GM12892 (cell line): ENCODE data around the gene IGSF22.
"Not testable (repeated sequence)": the region's sequence is repeated elsewhere in the genome, so short reads cannot be mapped to it uniquely, and the experiment has no call there.

ENCODE experiments used
- DNase-seq: peaks from one replicate; pipeline ENCODE4 v3.0.0; 2011; ENCODE audit not compliant: insufficient read length
- FAIRE-seq: peaks from 2 replicates; lab custom pipeline; 2011; peaks lifted over from hg19 to GRCh38; lab: Jason Lieb, UNC
- POLR2A ChIP-seq: IDR thresholded peaks from 2 replicates; pipeline ENCODE4 v1.6.1; 2011; ENCODE audit warnings: low read depth, low read length, control low read depth
- POLR2AphosphoS5 ChIP-seq: IDR thresholded peaks from 2 replicates; pipeline ENCODE4 v1.6.1; 2011; ENCODE audit warnings: low read depth, low read length, control low read depth
- TAF1 ChIP-seq: IDR thresholded peaks from 2 replicates; pipeline ENCODE4 v1.6.1; 2011; ENCODE audit warnings: low read depth, mild to moderate bottlenecking, control low read depth, low read length, borderline replicate concordance

IGSF22 gene

DNA sequence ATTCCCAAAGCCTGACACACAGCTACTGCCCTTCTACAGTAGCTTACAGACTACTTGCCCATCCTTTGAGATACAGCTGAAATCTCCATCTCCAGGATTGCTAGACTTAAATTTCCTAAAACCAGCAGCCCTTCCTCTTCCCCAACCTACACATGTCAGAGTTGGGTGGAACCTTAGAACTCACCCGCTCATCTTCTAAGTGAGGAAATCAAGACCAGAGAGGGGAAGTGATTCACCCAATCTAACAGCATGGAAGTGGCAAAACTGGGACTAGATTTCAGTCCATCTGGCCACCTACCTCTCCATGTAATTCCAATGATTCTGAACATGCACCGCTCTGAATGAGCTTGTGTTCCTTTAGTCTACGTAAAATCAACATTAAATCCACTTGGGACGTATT is 28.4 kb downstream of the IGSF22 start:
- DNase-seq (no peak), FAIRE-seq (no peak)
- TF ChIP-seq TAF1 (no peak), POLR2A (no peak), POLR2AphosphoS5 (no peak)

DNA sequence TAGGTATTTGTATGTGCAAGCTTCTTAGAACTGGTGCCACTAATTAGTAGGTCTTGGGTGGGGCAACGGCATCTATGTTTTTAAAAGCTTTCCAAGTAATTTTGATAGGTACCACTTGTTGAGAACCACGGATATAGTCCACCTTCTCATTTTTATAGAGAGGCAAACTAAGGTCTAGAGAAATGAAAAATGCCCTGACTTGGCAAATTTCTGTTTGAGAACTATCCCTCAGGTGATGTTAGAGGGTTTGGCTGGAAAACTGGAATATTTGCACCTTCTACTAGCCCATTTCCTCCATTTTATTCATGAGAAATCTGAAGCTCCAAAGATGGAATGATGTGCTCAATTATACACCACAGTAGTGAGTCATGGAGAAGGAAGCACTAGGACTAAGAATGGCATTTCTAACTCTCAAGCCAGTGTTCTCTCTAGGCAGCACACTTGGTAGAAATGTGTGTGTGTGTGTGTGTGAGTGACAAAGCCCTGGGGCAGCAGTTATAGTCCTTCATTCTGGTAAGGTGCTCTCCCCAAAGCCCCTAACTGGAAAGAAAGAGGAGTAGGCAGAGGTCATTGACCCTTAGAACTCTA is 29.3 kb downstream of the IGSF22 start:
- DNase-seq: no peak
- no peak for FAIRE-seq
- TF ChIP-seq TAF1: no peak
- TF ChIP-seq POLR2AphosphoS5: no peak
- TF ChIP-seq POLR2A: no peak

DNA sequence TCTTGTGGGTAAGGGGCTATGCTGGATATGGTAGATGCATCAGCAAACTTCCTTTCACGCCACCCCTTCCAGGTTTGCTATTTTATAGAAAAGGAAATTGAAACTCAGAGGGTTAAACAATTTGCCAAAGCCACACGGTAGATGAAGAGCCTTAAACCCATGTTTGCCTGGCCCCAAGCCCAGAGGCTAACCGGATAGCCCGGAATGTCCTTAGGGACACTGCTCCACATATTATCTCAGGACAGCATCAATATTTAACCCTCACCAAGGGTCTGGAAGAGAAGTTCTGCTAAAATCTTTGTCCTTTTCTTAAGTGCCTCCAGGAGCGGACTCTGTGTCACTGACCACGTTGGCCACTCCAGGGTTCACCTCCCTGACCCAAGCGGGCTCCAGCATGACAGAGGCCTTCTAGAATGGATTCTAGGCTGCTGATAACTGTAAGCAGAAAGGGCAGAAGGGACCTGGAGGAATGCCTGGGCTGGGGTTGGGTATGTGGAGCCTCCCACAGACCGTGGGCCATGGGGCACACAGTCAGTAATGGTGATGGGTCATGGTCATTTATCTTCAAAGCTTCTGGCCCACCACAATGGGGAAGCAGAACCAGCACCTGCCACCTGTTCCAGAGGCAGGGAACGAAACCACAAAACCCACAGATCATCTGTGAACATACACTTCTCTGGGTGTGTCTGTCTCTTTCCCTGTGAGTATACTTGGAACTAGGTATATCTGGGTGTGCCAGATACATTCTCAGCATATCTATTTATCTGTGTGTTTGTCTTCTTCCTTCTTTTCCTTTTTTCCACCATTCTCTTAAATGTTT is 32.8 kb downstream of the IGSF22 start:
- FAIRE-seq (no peak), DNase-seq (no peak)
- TF ChIP-seq POLR2A (no peak), TAF1 (no peak), POLR2AphosphoS5 (no peak)

DNA sequence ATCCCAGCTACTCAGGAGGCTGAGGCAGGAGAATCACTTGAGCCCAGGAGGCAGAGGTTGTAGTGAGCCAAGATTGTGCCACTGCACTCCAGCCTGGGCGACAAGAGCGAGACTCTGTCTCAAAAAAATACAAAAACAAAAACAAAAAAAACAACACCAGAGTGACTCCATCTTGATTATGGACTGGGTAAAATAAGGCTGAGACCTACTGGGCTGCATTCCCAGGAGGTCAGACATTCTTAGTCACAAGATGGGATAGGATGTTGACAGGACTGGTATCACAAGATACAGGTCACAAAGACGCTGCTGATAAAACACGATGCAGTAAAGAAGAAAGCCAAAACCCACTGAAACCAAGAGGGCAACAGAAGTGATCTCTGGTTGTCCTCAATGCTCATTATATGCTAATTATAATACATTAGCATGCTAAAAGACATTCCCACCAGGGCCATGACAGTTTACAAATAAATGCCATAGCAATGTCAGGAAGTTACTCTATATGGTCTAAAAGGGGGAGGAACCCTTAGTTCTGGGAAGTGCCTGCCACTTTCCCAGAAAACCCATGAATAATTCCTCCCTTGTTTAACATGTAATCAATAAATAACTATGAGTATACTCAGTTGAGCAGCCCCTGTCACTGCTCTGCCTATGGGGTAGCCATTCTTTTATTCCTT is 34.4 kb downstream of the IGSF22 start:
- DNase-seq, FAIRE-seq: not testable (repeated sequence)

DNA sequence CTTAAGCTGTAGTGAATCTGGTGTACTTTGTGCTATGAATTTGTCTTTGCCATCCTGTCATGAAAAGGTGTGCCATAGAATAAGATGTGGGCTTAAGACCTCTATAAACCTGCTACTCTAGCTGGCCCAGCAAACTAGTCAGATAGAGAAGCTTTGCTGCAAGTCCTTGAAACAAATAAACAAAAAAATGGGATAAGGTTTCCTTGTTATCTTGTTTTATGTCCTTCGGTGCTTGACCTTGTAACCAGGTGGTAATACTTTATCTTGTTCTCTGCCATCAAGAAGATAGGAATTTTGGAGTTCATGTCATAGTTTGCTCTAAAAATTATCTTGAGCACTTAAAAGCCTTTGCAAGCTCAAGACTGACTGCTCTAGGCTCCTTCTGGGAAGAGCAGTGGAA is 41.7 kb downstream of the IGSF22 start:
- DNase-seq (no peak), FAIRE-seq (no peak)
- TF ChIP-seq TAF1 (no peak), POLR2A (no peak), POLR2AphosphoS5 (no peak)

DNA sequence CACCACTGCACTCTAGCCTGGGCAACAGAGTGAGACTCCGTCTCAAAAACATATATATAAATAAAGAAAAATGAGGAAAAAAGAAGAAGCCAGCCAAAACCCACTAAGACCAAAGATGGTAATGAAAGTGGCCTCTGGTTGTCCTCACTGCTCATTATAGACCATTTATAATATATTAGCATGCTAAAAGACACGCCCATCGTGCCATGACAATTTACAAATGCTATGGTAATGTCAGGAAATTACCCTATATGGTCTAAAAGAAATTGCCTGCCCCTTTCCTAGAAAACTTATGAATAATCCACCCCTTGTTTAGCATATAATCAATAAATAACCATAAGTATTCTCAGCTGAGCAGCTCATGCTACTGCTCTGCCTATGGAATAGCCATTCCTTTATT is 43.5 kb downstream of the IGSF22 start:
- DNase-seq: no peak
- no peak for FAIRE-seq
- TF ChIP-seq POLR2A (no peak), POLR2AphosphoS5 (no peak), TAF1 (no peak)

DNA sequence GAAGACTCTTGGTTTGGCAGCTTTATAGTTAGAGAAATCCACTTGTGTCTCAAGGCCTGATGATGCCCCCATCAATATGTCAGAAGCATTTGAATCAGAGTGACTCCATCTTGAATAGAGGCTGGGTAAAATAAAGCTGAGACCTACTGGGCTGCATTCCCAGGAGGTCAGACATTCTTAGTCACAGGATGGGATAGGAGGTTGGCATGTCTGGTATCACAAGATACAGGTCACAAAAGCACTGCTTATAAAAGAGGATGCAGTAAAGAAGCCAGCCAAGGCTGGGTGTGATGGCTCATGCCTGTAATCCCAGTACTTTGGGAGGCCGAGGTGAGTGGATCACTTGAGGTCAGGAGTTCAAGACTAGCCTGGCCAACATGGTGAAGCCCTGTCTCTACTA is 44.0 kb downstream of the IGSF22 start:
- FAIRE-seq, DNase-seq: not testable (repeated sequence)

DNA sequence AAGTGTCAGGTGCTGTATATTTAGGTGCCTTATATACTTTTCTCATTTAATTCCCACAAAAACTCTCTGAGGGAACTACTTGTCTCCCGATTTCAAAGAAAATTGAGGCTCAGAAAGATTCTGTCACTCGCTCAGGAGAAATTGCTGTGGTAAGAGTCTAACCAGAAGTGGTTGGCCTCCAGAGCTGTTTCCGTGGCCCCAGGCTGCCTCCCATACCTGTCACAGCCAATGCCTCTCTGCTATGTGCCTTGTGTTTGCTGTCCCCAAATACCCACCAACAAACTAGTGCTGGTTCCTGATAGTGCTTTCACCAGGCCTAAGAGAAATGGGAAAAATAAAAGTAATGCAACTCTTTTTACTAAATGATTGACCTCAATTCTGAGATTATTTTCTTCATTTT is 48.4 kb downstream of the IGSF22 start:
- TF ChIP-seq POLR2AphosphoS5: no peak
- no peak for TF ChIP-seq POLR2A
- no peak for TF ChIP-seq TAF1
- FAIRE-seq (no peak), DNase-seq (no peak)

DNA sequence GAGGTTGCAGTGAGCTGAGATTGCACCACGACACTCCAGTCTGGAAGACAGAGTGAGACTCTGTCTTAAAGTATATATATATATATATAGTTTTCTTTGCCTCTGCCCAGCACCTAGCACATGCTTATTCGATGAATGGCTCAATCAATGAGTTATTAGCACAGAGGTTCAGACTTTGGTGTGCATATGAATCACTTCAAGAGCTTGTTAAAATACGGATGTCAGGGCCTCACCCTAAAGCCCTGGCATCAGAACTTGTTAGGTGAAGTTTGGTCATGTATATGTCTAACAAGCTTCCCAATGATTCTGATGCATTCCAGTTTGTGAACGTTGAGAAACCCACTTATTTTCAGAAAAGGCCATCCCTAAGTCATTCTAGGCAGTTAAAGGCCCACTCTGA is 49.2 kb downstream of the IGSF22 start:
- TF ChIP-seq POLR2A (no peak), POLR2AphosphoS5 (no peak), TAF1 (no peak)
- no peak for FAIRE-seq
- no peak for DNase-seq

DNA sequence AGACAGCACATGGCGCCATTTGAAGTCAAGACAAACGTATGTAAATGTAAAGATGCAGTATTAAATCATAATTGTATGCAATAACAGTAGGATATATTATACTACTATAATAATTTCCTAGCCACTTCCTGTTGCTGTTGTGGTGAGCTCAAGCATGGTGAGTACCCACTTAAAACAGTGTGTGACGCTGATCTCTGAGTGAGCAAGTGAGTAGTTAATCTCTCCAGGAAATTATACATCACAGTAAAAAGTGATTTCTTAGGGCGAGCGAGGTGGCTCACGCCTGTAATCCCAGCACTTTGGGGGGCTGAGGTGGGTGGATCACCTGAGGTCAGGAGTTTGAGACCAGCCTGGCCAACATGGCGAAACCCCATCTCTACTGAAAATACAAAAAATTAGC is 53.8 kb downstream of the IGSF22 start:
- not testable (repeated sequence) for DNase-seq, FAIRE-seq

DNA sequence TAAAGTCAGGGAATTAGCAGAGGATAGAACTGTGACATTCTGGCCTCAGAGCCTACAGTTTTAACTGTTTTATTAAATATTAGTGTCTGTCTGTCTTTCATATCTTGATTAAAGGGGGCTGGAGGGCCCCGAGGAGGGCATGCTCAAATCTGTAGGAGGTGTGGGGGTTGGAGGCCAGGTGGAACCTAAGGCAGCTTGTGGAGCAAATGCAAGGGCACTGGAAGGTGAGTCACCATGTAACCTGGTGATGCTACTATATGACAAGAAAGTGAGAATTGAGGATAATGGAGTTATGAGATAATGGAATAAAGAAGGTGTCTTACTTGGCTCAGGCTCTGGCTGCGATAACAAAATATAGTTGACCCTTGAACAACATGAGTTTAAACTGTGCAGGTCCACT is 54.7 kb downstream of the IGSF22 start:
- TF ChIP-seq POLR2AphosphoS5 (no peak), TAF1 (no peak), POLR2A (no peak)
- no peak for FAIRE-seq
- DNase-seq: no peak

DNA sequence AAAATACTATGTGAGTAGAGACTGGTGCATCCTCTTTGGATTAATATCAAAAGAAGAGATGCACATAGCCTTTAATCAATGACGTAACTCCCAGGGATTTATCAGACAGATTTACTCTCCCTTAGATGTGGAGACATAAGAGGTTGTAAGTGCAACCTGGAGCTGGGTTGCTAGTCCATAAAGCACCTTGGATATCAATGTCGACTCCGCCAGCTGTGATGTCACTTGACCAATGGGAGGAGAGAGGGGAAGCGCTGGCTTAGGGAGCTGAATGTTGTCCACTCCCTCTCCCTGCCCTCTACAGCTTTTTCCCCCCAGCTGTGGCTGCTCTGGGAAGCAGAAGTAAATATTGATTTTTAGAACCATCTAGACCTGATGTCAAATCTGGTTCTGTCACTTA is 56.3 kb downstream of the IGSF22 start:
- FAIRE-seq (no peak), DNase-seq (no peak)
- no peak for TF ChIP-seq POLR2A
- no peak for TF ChIP-seq TAF1
- no peak for TF ChIP-seq POLR2AphosphoS5
